Measurements from ENCODE around the gene XXYLT1.
"Not testable (repeated sequence)": the region's sequence is repeated elsewhere in the genome, so short reads cannot be mapped to it uniquely, and the experiment has no call there.

XXYLT1 gene

DNA sequence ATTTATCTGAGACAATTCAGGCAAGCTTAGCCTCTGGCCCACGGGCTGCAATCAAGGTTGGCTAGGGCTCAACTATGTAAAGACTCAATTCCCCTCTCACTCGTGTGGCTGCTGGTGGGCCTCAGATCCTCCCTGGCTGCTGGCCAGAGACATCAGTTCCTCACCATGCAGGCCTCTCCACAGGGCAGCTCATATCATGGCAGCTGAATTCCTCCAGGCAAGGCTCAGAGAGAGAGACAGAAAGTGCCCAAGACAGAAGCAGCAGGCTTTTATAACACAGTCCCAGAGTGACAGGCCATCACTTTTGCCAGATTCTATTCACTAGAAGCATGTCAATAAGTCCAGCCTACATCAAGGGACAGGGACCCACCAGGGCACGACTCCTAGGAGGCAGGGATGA is 63.2 kb downstream of the XXYLT1 start:
- DNase-seq (ENCODE audit: low read depth): peak; percentile 29

- no peak for DNase-seq (ENCODE audit: low read depth)
Measured at GRCh38 chr3:195207056-195207455, 63.9 kb downstream of the XXYLT1 start.

- DNase-seq (ENCODE audit: low read depth): peak; percentile 25
Measured at GRCh38 chr3:195204360-195205163, 66.4 kb downstream of the XXYLT1 start.

DNA sequence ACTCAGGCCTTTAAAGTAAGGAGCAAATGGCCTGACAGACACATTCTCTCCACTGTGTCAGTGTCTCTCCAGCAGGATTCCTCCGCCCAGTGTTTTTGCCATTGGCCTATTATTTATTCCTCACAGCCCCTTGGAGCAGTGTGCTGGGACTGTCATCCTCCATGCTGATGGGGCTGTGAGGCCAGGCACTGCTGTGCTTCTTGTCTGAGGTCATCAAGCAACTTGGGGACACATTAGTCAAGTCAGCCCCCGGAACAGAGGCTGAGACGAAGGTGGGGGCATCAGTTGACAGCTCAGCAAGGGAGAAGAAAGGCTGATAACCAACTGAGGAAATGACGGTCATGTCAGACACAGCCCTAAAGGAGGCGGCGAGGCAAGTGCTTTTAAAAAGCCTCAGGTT is 67.4 kb downstream of the XXYLT1 start:
- no peak for DNase-seq (ENCODE audit: low read depth)

- no peak for DNase-seq (ENCODE audit: low read depth)
Measured at GRCh38 chr3:195201295-195201694, 69.7 kb downstream of the XXYLT1 start.

- DNase-seq (ENCODE audit: low read depth): no peak
Measured at GRCh38 chr3:195200010-195200822, 70.7 kb downstream of the XXYLT1 start.

- no peak for DNase-seq (ENCODE audit: low read depth)
Measured at GRCh38 chr3:195198426-195199346, 72.3 kb downstream of the XXYLT1 start.

GRCh38 chr3:195197765-195198425 is 73.1 kb downstream of the XXYLT1 start:
- peak; percentile 78 for DNase-seq (ENCODE audit: low read depth)

DNA sequence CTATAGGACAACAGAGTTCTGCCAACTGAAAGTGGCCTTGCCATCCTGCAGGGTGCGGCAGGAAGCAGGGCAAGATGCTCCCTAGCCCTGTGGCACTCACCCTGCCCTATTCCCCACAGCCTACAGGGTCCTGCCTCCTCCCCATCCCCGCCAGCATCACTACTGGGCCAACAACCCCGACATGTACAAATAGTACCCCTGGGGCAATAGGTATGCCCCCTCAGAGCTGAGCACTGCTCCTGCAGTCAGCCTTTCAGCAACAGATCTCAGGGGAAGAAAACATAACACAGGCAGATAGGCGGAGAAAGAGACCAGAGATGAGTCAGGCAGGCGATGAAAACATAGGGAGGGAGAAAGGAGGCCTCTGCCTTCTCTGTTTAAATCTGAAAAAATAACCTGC is 74.7 kb downstream of the XXYLT1 start:
- DNase-seq (ENCODE audit: low read depth): peak; percentile 45

- no peak for DNase-seq (ENCODE audit: low read depth)
Measured at GRCh38 chr3:195195321-195196209, 75.4 kb downstream of the XXYLT1 start.

GRCh38 chr3:195194559-195195206 is 76.3 kb downstream of the XXYLT1 start:
- no peak for DNase-seq (ENCODE audit: low read depth)

GRCh38 chr3:195191580-195191979 is 79.4 kb downstream of the XXYLT1 start:
- DNase-seq (ENCODE audit: low read depth): no peak

GRCh38 chr3:195189821-195190220 is 81.1 kb downstream of the XXYLT1 start:
- DNase-seq (ENCODE audit: low read depth): no peak

DNA sequence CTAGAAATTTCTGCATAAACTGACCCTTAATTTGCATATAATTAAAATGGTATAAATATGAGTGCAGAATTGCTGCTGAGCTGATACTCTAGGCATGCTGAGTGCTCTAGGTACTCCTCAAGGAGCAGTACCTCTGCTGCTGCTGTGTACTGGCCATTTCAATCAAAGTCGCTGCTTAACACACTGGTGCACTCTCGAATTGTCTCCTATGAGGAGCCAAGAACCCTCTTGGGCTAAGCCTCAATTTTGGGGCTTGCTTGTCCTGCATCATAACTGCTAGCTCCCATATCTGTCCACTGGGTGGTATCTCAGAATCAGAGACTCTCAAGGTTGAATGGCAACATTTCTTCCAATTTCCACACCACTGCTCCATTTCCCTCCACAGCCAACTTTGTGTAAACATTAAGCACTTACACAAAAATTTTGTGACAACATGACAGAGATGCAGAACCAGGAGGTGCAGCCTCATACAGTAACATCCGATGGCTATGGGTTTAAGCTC is 82.5 kb downstream of the XXYLT1 start:
- DNase-seq (ENCODE audit: low read depth): no peak

DNA sequence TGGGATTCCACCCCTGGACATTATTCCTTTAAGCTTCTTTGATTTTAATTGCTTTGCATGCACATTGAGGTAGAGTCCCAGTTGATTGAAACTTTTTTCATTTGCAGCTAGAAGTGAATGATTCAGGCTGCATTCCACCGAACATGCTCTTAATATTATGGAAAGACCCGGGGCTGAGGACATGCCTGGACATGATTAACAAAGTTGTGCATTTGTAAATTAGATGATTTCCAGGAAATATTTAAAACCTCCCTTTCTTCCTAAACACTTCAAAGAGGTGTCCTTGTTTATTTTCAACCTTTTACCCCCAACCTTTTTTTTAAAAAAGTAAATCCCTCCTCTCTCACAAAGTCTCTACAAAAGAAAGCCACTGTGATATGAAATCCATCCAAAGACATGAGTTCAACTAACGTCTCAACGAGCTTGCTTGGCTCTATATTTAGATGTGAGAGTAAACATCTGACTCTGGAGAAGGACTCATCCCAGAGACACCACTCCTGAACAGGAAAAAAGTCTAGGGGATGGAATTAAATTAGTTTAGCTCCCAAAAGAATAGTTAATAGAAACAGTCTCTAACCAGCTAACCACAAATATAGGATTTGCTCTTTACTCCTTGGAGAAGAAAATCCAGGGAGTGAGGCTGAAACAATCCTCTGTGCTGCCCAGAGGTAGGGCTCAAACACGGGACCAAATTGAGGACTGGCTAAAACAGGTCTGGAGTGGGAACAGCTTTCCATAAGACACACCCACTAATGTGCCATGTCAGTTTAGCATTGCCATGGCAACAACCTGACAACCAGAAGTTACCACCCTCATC is 83.1 kb downstream of the XXYLT1 start:
- peak; percentile 31 for DNase-seq (ENCODE audit: low read depth)

- DNase-seq (ENCODE audit: low read depth): not testable (repeated sequence)
Measured at GRCh38 chr3:195186710-195187047, 84.3 kb downstream of the XXYLT1 start.

DNA sequence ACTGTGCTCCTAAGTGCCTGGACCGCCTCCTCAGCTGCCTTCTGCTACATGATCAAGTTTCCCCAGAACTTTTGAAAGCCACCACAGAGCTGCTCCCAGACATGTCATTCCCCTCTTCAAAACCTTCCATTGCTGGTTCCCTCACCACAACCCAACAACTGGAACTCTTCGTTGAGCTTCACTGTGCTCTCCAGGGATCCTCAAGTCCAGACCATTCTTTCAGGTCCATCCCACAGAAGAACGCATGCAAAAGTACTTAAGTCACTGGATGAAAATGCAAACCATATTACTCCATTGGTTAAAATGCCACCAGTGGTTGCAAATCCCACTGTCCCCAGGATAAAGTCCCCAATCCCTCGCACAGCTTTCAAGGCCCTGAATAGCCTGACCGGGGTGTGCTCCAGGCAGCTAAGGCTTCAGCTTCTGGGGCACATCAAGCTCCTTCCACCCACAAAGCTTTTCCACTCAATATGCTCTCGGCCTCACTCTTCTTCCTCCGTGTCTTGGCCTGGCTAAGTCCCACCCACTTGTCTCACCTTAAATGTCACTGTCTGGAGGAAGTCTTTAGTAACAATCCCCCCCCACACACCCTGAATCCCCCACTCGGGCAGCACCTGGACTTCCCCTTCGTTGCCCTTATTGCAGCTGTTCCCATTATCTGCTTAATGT is 84.8 kb downstream of the XXYLT1 start:
- DNase-seq (ENCODE audit: low read depth): no peak

- DNase-seq (ENCODE audit: low read depth): no peak
Measured at GRCh38 chr3:195185583-195185982, 85.4 kb downstream of the XXYLT1 start.

Measured in amniotic epithelial cell (primary cell).